GM12872 (cell line): Measurements from ENCODE around the gene UGCG.

Experiments
- TF ChIP-seq, protein P1 (sequence below): IDR thresholded peaks from 3 replicates; pipeline ENCODE4 v1.5.1; 2011; ENCODE audit warnings: low read depth, mild to moderate bottlenecking, low read length, moderate library complexity; ENCODE audit not compliant: insufficient read depth

Gene UGCG

DNA sequence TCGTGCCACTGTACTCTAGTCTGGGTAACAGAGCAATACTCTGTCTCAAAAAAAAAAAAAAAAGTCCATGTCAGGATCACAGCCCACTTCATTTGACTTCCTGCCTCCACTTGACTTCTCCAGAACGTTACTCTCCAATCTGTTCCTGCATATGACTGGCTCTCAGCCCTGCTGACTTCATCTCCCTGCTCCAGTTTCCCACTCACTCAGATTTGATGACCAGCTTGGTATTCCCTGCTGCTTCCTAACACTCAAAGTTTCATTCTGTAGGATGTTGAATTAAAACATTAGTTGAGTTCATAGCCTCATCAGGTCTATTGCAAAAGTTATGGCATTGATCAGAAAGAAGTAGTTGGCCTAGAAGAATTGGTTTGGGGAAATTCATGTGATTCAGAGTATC, 52.3 kb downstream of the UGCG start:
- TF ChIP-seq, protein P1, sequence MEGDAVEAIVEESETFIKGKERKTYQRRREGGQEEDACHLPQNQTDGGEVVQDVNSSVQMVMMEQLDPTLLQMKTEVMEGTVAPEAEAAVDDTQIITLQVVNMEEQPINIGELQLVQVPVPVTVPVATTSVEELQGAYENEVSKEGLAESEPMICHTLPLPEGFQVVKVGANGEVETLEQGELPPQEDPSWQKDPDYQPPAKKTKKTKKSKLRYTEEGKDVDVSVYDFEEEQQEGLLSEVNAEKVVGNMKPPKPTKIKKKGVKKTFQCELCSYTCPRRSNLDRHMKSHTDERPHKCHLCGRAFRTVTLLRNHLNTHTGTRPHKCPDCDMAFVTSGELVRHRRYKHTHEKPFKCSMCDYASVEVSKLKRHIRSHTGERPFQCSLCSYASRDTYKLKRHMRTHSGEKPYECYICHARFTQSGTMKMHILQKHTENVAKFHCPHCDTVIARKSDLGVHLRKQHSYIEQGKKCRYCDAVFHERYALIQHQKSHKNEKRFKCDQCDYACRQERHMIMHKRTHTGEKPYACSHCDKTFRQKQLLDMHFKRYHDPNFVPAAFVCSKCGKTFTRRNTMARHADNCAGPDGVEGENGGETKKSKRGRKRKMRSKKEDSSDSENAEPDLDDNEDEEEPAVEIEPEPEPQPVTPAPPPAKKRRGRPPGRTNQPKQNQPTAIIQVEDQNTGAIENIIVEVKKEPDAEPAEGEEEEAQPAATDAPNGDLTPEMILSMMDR, result no peak

DNA sequence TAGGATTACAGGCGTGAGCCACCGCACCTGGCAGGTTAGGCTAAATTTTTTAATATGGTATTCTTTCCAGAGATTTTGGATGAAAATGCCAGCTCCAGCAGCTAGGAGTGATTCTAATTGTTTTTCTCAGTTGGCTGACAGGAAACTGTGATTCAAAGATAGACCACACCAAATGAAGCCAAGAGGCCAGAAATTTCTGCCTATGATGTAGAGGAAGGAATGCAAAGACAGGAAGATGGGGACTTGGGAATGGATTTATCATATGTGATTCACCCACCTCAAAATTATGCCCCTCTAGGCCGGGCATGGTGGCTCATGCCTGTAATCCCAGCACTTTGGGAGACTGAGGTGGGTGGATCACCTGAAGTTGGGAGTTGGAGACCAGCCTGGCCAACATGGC, 53.3 kb downstream of the UGCG start:
- TF ChIP-seq, protein P1, result no peak

DNA sequence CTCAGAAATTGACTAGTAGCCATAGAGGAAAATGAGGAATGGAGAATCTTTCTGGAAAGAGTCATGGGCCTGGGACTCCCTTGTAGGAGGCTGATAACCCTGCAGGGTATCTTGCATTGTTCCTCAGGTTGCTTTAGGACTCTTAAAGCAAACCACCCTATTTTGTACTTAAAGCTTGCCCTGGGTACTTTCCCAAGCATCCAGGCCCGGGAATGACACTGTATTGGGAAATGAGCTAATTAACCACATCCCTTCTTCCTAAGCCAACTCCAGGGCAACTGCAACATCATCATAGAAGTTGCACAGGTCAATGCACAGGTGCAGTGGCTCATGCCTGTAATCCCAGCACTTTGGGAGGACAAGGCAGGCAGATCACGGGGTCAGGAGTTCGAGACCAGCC, 55.9 kb downstream of the UGCG start:
- TF ChIP-seq, protein P1, result no peak

DNA sequence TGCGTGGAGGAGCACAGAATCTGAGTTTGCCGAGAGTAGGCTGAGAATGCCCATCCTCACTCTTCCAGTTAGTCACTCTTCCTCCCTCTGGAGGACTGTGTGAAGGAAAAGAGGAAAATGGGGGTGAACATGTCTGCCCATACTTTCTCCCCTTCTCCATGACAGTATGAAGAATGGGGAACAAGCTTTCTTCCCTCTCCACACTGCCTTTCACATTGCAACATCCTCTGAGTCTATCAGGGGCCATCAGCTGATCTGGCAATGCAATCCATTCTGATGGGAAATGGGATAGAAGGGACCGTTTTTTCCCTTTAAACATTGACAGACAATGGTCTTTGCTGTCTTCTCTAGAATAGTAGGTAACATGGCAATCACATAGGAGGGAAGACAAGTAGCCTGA, 56.8 kb downstream of the UGCG start:
- TF ChIP-seq, protein P1, result no peak

DNA sequence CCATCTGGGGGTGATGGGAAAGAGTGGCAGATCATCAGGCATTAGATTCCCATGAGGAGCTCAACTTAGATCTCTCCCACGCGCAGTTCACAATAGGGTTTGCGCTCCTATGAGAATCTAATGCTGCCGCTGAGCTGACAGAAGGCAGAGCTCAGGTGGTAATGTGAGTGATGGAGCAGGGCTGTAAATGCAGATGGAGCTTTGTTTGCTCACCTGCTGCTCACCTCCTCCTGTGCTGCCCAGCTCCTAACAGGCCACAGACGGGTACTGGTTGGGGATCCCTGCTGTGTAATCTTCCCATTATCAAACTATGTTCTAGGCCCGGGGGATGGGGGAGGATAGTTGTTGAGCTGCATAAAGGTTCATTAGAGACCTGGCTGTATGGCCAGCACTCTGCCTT, 58.4 kb downstream of the UGCG start:
- TF ChIP-seq, protein P1, result no peak

DNA sequence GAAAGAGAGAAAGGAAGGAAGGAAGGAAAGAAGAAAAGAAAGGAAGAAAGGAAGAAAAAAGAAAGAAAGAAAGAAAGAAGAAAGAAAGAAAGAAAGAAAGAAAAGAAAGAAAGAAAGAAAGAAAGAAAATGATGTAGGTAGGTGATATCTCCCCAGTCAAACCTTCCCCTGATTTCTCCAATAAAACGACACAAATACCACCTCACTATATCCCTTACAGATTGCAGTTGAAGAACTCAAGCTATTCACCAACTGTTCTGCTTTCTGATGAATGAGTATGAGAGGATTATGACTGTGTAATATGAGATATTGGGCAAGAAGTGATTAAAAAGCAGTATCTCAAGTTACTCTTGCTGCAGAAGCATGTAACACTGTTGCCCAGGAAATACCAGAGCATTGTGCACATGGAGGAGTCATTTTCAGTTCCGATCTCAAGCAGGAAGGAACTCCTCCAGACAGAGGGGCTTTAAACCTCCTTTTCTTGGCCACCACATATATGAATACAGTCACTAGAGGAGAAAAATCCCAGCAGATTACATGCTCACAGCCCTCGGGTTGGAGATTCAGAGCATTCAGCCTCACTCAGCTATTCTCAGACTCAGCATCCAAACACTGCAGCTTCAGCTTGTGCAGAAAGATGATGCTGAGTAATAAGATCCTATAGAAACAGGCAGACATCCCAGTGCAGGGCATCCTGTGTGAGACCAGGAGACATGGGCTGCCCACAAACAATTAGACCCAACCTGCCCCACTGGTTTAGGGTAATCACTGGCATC, 61.4 kb downstream of the UGCG start:
- TF ChIP-seq, protein P1, result no peak

DNA sequence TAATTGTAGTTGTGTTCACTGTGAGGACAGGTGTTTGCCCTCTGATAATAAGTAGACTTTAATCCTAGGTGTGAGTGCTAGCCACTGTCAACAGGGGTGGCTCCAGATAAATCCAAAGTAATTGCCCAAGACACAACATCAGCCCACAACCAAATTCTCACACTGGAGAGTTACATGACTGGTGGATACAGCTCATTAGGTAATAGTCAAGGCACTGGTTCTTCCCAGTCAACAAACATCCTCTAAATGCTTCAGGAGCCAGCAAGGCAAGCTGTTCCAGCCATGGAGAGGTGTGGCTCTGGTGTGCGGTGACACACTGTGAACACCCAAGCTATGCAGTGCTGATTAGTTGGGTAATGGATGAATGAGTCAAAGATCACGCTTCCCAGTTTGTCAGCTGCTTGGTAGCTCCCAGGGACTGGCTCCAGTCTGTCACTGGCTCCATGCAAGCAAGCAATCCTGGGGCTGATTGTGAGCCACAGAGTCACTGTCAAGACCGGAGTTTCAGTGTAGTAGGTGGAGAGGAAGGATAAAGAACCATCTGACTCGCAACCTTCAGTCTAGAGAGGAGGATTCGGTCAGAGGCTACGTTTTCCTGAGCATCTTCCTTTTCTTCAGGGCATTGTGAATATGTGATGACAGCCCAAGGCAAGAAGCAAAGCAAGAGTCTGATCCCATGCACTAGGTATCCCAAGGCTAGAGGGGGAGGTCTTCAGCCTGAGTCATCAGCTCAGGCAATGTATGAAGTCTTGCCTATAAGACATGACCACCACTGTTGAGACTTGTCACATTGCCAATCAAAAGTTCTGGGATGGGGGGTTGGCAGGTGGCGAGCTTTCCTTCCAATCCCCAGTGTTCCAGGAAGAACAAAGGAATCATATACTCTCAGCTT, 63.1 kb downstream of the UGCG start:
- TF ChIP-seq, protein P1, result no peak
